Cortex of kidney (tissue), 1 donor: Measurements from ENCODE around the gene USP7.
A peak's percentile ranks its signal among the peaks of the same experiment; 100 is the strongest.
"Not testable (repeated sequence)": the region's sequence is repeated elsewhere in the genome, so short reads cannot be mapped to it uniquely, and the experiment has no call there.

Experiments used
- DNase-seq: peaks from one replicate; lab custom pipeline; 2025; lab: John Stamatoyannopoulos, UW

USP7 gene

GRCh38 chr16:8963821-8964441, at the start of gene USP7:
USP7 (minus strand) TSS chr16:8963906; CDS start chr16:8963285, 621 bp downstream.
- DNase-seq, result peak; percentile 19

- no peak for DNase-seq
Measured at GRCh38 chr16:9013508-9013864, 49.8 kb upstream of the USP7 start.

- no peak for DNase-seq
Measured at GRCh38 chr16:9012848-9013507, 49.3 kb upstream of the USP7 start.

GRCh38 chr16:9012330-9012729, 48.6 kb upstream of the USP7 start:
- DNase-seq, result no peak

- DNase-seq, result no peak
Measured at GRCh38 chr16:9008601-9009260, 45.0 kb upstream of the USP7 start.

GRCh38 chr16:9007177-9007794, 43.6 kb upstream of the USP7 start:
- DNase-seq, result no peak

- no peak for DNase-seq
Measured at GRCh38 chr16:9004183-9004582, 40.5 kb upstream of the USP7 start.

GRCh38 chr16:9003763-9004162, 40.1 kb upstream of the USP7 start:
- DNase-seq, result no peak

- DNase-seq, result no peak
Measured at GRCh38 chr16:9003322-9003721, 39.6 kb upstream of the USP7 start.

GRCh38 chr16:9002042-9002441, 38.3 kb upstream of the USP7 start:
- DNase-seq, result no peak

GRCh38 chr16:9000664-9001063, 37.0 kb upstream of the USP7 start:
- DNase-seq, result no peak

- DNase-seq, result no peak
Measured at GRCh38 chr16:8999800-9000199, 36.1 kb upstream of the USP7 start.

GRCh38 chr16:8998108-8998507, 34.4 kb upstream of the USP7 start:
- DNase-seq, result no peak

GRCh38 chr16:8996891-8997290, 33.2 kb upstream of the USP7 start:
- no peak for DNase-seq

GRCh38 chr16:8990445-8990844, 26.7 kb upstream of the USP7 start:
- DNase-seq, result no peak

- DNase-seq, result no peak
Measured at GRCh38 chr16:8989099-8989878, 25.6 kb upstream of the USP7 start.

GRCh38 chr16:8986818-8987191, 23.1 kb upstream of the USP7 start:
- no peak for DNase-seq

- DNase-seq, result no peak
Measured at GRCh38 chr16:8986111-8986510, 22.4 kb upstream of the USP7 start.

GRCh38 chr16:8982816-8983215, 19.1 kb upstream of the USP7 start:
- DNase-seq, result no peak

GRCh38 chr16:8981901-8982300, 18.2 kb upstream of the USP7 start:
- not testable (repeated sequence) for DNase-seq

GRCh38 chr16:8976189-8976588, 12.5 kb upstream of the USP7 start:
- DNase-seq, result not testable (repeated sequence)

- no peak for DNase-seq
Measured at GRCh38 chr16:8975039-8975438, 11.3 kb upstream of the USP7 start.
